A673 (cell line): Measurements from ENCODE around the gene TENM4. TPM values are rescaled to one million over a fixed set of nuclear protein-coding genes. Genes with fewer than 3 reads are reported as not detected.

Source experiments
- BruUV-seq: library from RNA; stranded (reverse); fragments of 400-500 nt; replicated peaks from 2 replicates; lab custom pipeline; 2021; lab: Mats Ljungman, UMichigan
- CTCF ChIA-PET: fragments of 300-600 bp; sonication (Branson Sonifier 250); formaldehyde crosslinking; loops from one replicate; lab custom pipeline; 2022; ENCODE audit warnings: antibody characterized with exemption; lab: Charles Lee
- POLR2A ChIA-PET: fragments of 300-600 bp; sonication (Branson Sonifier 250); formaldehyde crosslinking; loops from one replicate; lab custom pipeline; 2022; ENCODE audit warnings: antibody characterized with exemption; ENCODE audit not compliant: low non-redundant PET; lab: Charles Lee
- DNase-seq: peaks from one replicate; pipeline ENCODE4 v3.0.0-alpha.2; 2015; ENCODE audit warnings: low spot score
- H3K27ac ChIP-seq: fragments of 200-600 bp; sonication (generic); 2 replicates; pipeline ENCODE4 v1.5.1; 2016; ENCODE audit warnings: mixed run types, low read depth, mild to moderate bottlenecking, mixed read lengths, antibody characterized with exemption, low read length; ENCODE audit not compliant: poor library complexity, severe bottlenecking
- H3K27me3 ChIP-seq: fragments of 200-600 bp; sonication (generic); replicated peaks from 2 replicates; pipeline ENCODE4 v1.6.1; 2017; ENCODE audit warnings: mixed run types, low read depth, mild to moderate bottlenecking, mixed read lengths, antibody characterized with exemption, low read length; ENCODE audit not compliant: insufficient read depth, poor library complexity
- H3K36me3 ChIP-seq: fragments of 200-600 bp; sonication (generic); 2 replicates; pipeline ENCODE4 v1.6.1; 2016; ENCODE audit warnings: mixed run types, mild to moderate bottlenecking, mixed read lengths, antibody characterized with exemption, low read length; ENCODE audit not compliant: insufficient read depth, poor library complexity, severe bottlenecking
- H3K4me1 ChIP-seq: fragments of 200-600 bp; sonication (generic); 2 replicates; pipeline ENCODE4 v1.6.1; 2017; ENCODE audit warnings: mixed run types, mild to moderate bottlenecking, mixed read lengths, antibody characterized with exemption, low read length; ENCODE audit not compliant: insufficient read depth, poor library complexity, severe bottlenecking
- H3K4me3 ChIP-seq: fragments of 200-600 bp; sonication (generic); 2 replicates; pipeline ENCODE4 v1.5.1; 2016; ENCODE audit warnings: low read depth, mixed run types, mild to moderate bottlenecking, mixed read lengths, low read length; ENCODE audit not compliant: poor library complexity, severe bottlenecking
- H3K9me3 ChIP-seq: fragments of 200-600 bp; sonication (generic); 2 replicates; pipeline ENCODE4 v1.6.1; 2016; ENCODE audit warnings: mixed run types, low read depth, mild to moderate bottlenecking, mixed read lengths, antibody characterized with exemption, low read length; ENCODE audit not compliant: poor library complexity, severe bottlenecking
- EZH2 ChIP-seq: fragments of 200-600 bp; sonication (generic); IDR thresholded peaks from 2 replicates; pipeline ENCODE4 v1.6.1; 2017; ENCODE audit warnings: borderline replicate concordance, low read depth, mild to moderate bottlenecking, mixed read lengths, antibody characterized with exemption, low read length; ENCODE audit not compliant: poor library complexity, severe bottlenecking
- intact Hi-C: fragments of 100-400 bp; cut with micrococcal nuclease; formaldehyde crosslinking; loops from one replicate; pipeline ENCODE4 v1.10.0; 2022; ENCODE audit not compliant: unreplicated experiment
- total RNA-seq: library from RNA; stranded (reverse); gene quantifications from 2 replicates; pipeline ENCODE4 v1.2.3, GENCODE V29; 2021
- TF ChIP-seq, protein P1 (sequence below): fragments of 300-800, 200-600 bp; sonication (generic); conservative IDR thresholded peaks from 2 replicates; pipeline ENCODE4 v1.5.1; 2017; ENCODE audit warnings: low read depth, mild to moderate bottlenecking, antibody characterized with exemption, low read length, moderate library complexity, mixed read lengths

The TENM4 gene
- total RNA-seq, 1 experiment from 2014 or later: 0.11 TPM

- DNase-seq: no peak
- POLR2A ChIA-PET: no interaction called here
- Histone ChIP-seq H3K27ac (no peak overlapping the region), H3K36me3 (no peaks in the 10 kb centered on the region), H3K9me3 (no peaks in the 10 kb centered on the region), H3K4me1 (no peaks in the 10 kb centered on the region), H3K27me3 (peaks cover 11% of the 10 kb centered on the region), H3K4me3 (no peak overlapping the region)
- TF ChIP-seq, protein P1, sequence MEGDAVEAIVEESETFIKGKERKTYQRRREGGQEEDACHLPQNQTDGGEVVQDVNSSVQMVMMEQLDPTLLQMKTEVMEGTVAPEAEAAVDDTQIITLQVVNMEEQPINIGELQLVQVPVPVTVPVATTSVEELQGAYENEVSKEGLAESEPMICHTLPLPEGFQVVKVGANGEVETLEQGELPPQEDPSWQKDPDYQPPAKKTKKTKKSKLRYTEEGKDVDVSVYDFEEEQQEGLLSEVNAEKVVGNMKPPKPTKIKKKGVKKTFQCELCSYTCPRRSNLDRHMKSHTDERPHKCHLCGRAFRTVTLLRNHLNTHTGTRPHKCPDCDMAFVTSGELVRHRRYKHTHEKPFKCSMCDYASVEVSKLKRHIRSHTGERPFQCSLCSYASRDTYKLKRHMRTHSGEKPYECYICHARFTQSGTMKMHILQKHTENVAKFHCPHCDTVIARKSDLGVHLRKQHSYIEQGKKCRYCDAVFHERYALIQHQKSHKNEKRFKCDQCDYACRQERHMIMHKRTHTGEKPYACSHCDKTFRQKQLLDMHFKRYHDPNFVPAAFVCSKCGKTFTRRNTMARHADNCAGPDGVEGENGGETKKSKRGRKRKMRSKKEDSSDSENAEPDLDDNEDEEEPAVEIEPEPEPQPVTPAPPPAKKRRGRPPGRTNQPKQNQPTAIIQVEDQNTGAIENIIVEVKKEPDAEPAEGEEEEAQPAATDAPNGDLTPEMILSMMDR: no peak
- TF ChIP-seq EZH2: no peak
- CTCF ChIA-PET: no interaction called here
- BruUV-seq: no TSS peak
- intact Hi-C loops: no loop called here
Observed at GRCh38 chr11:79269611-79270307, 171.1 kb downstream of the TENM4 start.

- Histone ChIP-seq H3K4me3 (no peak overlapping the region), H3K36me3 (no peaks in the 10 kb centered on the region), H3K4me1 (peaks cover 6% of the 10 kb centered on the region), H3K9me3 (no peaks in the 10 kb centered on the region), H3K27ac (no peak overlapping the region), H3K27me3 (peaks cover 15% of the 10 kb centered on the region)
- no peak for DNase-seq
- intact Hi-C loops: no loop called here
- no TSS peak for BruUV-seq
- ChIA-PET POLR2A (no interaction called here), CTCF (no interaction called here)
- TF ChIP-seq, protein P1: no peak
- TF ChIP-seq EZH2: no peak
Observed at GRCh38 chr11:79266396-79266795, 174.4 kb downstream of the TENM4 start.

DNA sequence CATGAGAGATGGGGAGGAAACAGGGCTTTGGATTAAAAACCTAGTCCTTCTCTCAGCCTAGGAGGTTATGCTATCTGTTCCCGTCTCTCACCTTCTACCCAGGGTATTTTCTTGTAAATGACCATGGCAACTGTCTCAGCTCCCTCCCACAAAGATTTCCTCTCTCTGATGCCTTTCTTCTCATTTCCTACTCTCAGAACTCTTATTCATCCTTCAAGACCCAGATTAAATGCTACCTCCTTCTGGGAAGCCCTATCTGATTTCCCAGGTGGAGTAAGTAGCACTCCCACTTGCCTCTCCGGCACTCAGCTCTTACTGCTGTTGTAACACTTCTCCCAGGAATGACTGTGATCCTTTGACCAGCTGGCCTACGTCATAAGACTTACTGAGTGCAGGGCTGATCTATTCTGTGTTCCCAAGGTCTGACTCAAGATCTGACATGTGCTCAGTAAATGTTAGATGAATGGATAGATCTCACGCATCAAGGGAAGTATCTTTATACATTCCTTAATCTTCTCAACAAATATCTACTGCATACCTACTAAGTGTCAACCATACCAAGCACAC, 175.0 kb downstream of the TENM4 start:
- CTCF ChIA-PET: no interaction called here
- no peak for DNase-seq
- intact Hi-C loops: no loop called here
- no peaks in the 10 kb centered on the region for H3K36me3 ChIP-seq
- no peak for TF ChIP-seq EZH2
- TF ChIP-seq, protein P1: no peak
- H3K27me3 ChIP-seq: peaks cover 15% of the 10 kb centered on the region
- no peak overlapping the region for H3K27ac ChIP-seq
- BruUV-seq: no TSS peak
- POLR2A ChIA-PET: no interaction called here
- no peak overlapping the region for H3K4me3 ChIP-seq
- H3K4me1 ChIP-seq: peaks cover 6% of the 10 kb centered on the region
- H3K9me3 ChIP-seq: no peaks in the 10 kb centered on the region
